ENCODE data around the gene TPSB2.

The TPSB2 gene

DNA sequence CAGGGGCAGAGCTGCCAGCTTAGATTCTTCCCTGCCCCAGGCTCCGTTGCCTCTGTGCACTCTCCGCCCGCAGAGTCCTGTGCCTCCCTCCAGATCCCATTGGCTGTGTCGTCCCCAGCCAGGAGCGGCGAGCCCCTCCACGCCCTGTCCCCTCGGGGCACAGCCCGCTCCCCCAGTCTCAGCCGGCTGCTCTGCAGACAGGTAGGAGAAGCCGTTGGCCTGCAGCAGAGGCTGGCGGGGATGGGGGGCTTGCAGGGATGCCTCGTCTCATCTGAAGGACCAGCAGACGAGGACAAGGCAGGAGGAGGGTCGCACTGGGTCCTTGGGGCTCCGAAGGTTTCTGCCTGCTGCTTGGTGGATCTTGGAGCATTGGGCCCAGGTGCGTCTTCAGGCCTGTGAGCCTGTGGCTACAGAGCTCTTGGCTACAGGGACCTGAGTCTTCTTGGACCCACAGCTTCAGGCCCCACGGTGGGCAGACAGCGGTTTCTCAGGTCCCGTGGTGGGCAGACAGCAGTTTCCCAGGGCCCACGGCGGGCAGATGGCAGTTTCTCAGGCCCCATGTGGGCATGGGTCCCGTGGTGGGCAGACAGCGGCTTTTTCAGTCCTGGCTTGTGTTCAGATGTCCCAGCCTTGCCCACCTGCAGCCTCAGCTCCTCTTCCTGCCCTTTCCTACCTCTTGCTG is 10.9 kb downstream of the TPSB2 start:
- DNase-seq: no peak

DNA sequence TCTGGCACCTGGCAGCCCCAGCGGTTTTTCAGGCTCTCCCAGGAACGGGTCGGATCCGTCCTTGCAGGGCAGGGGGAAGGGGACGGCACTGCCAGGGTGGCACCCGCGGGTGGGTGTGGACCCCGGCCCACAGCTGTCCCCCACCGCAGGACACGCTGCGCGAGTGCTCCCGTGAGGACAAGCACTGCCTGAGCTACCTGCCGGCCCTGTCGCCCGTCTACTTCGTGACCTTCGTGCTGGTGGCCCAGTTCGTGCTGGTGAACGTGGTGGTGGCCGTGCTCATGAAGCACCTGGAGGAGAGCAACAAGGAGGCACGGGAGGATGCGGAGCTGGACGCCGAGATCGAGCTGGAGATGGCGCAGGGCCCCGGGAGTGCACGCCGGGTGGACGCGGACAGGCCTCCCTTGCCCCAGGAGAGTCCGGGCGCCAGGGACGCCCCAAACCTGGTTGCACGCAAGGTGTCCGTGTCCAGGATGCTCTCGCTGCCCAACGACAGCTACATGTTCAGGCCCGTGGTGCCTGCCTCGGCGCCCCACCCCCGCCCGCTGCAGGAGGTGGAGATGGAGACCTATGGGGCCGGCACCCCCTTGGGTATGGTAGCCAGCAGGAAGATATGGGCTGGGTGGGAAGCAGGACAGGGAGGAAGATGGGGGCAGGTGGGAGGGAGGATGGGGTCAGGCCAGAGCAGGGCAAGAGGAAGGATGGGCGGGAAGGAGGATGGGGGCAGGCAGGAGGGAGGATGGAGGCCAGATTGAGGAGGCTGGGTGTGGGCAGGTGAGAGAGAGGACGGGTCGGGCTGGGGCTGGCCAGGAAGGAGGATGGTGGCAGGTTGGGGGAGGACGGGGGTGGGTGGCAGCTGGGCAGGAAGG is 11.7 kb downstream of the TPSB2 start:
- DNase-seq: no peak

DNA sequence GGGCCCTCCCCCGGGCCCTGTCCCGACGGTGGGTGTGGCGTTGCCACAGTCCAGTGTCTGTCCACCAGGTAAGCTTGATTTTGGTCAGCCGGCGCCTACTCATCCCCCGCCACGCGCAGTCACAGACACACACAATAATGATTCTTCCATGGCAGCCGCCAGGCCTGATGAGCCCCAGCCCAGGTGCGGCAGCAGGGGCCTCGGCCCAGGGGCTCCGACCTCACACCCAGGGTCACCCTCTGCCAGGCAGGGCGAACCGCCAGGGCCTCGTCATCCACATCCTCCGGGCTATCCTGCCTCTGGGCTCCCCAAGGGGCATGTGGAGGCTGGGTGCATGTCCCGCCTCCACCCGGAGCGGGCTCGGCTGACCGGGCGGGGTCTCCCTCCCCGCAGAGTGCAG is 12.5 kb downstream of the TPSB2 start:
- DNase-seq: no peak

DNA sequence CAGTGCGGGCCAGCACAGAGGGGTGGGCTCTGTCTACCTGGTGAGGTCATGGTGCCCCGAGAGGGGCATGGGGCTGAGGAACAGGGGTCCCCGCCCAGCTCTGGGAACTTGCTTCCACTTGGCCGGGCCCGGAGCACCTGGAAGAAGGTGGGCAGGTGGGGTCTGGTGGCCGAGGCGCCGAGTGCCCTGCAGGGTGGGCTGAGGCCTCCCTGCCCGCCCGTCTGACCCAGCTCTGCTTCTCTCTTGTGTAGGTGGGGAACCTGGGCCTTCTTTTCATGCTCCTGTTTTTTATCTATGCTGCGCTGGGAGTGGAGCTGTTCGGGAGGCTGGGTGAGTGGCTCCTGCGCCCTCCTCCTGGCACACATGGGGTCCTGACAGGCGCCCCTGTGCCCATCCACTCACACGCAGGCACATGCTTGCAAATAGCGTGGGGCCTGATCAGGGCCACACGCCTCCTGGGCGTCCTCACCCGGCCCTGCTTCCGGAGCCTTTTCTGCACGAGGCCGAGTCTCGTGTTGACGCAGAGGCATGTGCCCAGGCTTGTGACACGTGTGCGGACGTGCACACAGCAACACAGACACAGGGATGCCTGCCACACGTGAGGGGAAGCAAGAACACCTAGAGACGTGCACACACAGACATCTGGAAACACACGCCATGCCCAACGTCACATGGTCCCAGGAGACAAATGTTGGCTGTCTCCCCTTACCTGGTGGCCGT is 13.1 kb downstream of the TPSB2 start:
- no peak for DNase-seq

DNA sequence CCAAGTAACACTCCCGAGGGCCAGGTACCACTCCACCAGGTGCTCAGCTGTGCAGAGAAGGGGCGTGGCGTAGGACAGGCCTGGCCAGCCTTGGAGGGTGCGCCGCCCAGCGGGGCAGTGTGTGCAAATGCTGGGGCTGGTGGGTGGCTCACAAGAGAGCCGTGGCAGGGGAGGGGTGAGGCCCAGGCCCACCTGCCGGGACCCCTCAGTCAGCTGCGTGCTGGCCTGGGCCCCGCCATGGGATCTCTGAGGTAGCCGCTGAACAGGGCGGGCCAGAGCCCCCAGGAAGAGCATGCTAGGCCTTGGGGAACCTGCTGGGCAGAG is 13.7 kb downstream of the TPSB2 start:
- DNase-seq: no peak

GRCh38 chr16:1215574-1216295 is 14.2 kb downstream of the TPSB2 start:
- no peak for DNase-seq

GRCh38 chr16:1214719-1215118 is 15.3 kb downstream of the TPSB2 start:
- no peak for DNase-seq

GRCh38 chr16:1213796-1214372 is 16.1 kb downstream of the TPSB2 start:
- DNase-seq: no peak

DNA sequence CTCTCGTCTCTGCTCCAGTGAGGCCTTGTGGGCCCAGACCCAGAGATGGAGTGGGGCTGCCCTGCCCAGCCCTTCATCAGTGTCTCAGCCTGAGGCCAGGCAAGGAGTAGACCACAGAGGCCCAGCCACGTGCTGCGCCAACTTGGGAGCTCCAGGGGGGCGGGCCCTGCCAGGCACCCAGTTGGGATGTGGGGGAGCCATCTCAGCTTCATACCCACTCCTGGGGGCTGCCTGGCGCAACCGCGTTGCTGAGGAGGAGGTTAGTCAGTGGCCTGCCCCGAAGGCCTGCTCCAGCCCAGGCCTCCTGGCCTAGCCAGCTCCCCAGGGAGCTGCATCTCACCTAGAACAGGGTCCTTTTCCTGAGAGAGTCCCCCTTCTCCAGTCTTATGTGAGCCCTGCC is 16.8 kb downstream of the TPSB2 start:
- DNase-seq: no peak

- no peak for DNase-seq
Measured at GRCh38 chr16:1212616-1213194, 17.3 kb downstream of the TPSB2 start.

DNA sequence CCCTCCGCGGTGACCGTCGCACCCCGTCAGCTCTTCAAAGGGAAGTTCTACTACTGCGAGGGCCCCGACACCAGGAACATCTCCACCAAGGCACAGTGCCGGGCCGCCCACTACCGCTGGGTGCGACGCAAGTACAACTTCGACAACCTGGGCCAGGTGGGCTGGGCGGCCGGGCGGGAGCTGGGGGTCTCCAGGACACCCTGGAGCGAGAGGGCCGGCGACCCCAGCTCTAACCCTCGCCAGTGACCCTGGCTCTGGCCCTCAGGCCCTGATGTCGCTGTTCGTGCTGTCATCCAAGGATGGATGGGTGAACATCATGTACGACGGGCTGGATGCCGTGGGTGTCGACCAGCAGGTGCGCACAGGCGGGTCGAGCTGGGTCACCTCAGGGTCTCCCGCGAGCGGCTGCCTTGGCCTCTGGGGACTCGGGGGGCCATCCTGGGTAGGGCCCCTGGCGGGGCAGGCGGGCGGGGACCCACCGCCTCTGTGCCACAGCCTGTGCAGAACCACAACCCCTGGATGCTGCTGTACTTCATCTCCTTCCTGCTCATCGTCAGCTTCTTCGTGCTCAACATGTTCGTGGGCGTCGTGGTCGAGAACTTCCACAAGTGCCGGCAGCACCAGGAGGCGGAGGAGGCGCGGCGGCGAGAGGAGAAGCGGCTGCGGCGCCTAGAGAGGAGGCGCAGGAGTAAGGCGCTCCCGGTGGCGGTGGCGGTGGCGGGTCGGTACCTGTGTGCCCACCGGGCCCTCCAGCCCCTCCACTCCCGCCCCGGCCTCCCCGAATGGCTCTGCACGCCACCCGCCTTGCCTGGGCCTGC is 18.3 kb downstream of the TPSB2 start:
- DNase-seq: no peak

DNA sequence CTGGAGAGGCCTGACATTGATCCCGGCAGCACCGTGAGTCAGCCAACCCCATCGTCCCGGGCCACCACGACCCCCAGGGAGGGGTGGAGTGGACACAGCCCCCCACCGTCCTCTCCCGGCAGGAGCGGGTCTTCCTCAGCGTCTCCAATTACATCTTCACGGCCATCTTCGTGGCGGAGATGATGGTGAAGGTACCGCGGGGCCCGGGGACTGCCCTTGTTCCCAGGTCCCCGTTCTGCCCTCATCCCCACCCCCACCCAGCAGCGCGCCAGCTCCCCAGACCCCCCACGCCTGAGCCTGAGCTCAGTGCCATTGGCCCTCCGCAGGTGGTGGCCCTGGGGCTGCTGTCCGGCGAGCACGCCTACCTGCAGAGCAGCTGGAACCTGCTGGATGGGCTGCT is 19.5 kb downstream of the TPSB2 start:
- DNase-seq: no peak

- no peak for DNase-seq
Measured at GRCh38 chr16:1209081-1209480, 20.9 kb downstream of the TPSB2 start.

DNA sequence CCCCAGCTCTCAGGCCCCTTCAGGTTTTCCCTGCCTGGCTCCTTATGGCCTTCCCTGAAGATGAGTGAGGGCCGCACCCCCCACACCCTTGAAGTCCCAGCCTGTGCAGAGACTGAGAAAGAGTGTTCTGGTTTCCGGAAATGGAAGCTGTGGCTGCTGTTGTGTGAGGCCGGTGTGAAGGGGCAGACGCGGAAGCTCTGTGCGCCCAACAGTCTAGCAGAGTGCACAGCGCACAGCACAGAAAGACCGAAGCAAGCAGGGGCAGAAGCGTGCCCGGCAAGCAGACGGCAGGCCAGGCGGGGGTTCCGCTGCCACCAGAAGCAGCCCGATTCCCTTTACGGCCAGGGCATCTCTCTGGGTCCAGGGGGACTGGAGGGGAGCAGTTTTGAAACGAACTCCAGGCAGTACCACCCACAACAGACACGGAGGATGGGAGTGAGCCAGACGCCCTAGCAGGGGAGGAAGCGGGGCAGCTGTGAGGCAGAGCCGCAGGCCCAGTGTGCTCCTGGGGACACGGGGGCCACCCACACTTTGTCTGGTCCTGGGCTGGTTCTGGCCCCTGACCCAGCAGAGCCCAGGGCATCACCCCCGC is 21.6 kb downstream of the TPSB2 start:
- DNase-seq: no peak

DNA sequence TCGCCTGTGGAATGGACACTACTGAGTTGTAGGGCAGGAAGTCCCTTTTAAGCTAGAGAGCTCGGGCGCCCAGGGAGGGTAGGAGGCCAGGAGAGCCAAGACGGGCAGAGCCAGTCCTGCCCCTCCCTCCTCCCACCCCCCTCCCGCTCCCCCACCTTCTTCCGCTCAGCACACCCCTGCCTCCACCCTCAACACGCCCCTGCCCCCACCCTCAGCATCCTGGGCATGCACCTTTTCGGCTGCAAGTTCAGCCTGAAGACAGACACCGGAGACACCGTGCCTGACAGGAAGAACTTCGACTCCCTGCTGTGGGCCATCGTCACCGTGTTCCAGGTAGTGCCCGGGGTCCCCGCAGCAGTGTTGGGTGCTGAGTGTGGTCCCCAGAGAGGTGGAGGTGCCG is 23.2 kb downstream of the TPSB2 start:
- DNase-seq: no peak

- no peak for DNase-seq
Measured at GRCh38 chr16:1206326-1206725, 23.7 kb downstream of the TPSB2 start.

GRCh38 chr16:1204933-1205332 is 25.1 kb downstream of the TPSB2 start:
- no peak for DNase-seq

DNA sequence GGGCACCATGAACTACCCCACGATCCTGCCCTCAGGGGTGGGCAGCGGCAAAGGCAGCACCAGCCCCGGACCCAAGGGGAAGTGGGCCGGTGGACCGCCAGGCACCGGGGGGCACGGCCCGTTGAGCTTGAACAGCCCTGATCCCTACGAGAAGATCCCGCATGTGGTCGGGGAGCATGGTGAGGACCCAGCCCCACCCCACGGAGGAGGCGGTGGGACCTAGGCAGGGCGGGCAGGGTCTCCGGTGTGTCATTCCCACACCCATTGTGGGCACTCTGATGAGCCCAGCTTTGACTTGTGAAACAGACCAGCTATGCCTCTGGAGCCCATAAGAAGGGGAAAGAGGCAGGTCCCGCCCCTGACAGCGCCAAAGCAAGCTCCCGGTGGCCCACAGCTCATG is 27.7 kb downstream of the TPSB2 start:
- DNase-seq: no peak

- no peak for DNase-seq
Measured at GRCh38 chr16:1201444-1201843, 28.5 kb downstream of the TPSB2 start.

DNA sequence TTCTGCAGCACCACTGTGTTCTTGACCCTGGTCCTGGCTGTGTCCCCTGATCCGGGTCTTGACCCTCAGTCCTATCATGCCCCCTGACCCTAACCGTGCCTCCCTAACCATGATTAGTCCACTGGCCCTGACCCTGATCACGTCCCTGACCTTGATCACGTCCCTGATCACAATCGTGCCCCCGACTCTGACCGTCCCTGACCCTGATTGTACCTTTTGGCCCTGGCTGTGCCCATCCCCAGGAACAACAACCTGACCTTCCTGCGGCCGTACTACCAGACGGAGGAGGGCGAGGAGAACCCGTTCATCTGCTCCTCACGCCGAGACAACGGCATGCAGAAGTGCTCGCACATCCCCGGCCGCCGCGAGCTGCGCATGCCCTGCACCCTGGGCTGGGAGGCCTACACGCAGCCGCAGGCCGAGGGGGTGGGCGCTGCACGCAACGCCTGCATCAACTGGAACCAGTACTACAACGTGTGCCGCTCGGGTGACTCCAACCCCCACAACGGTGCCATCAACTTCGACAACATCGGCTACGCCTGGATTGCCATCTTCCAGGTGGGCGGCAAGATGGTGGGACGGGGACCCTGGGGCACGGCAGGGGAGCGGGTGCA is 29.9 kb downstream of the TPSB2 start:
- no peak for DNase-seq
